Gastroesophageal sphincter (tissue), 4 donors: ENCODE measurements around the gene INHA. TPM values are rescaled to one million over a fixed set of nuclear protein-coding genes. Genes with fewer than 3 reads are reported as not detected.
A peak's percentile ranks its signal among the peaks of the same experiment; 100 is the strongest.

ENCODE experiments used
- ATAC-seq: fragments of 150-250 bp; one replicate; pipeline ENCODE4 v1.9.1; 2016; ENCODE audit warnings: mild to moderate bottlenecking, moderate library complexity
- H3K27ac ChIP-seq, 4 donors: fragments of 200-600 bp; sonication (generic) in 3 of 4; 1 replicate in 3 of 4; 2 replicates in 1 of 4; pipeline ENCODE4 v1.5.1; 2016 to 2019
- H3K27me3 ChIP-seq: fragments of 200-600 bp; sonication (generic); one replicate; pipeline ENCODE4 v1.5.1; 2019
- H3K36me3 ChIP-seq, 2 donors: fragments of 200-600 bp; sonication (generic); one replicate each; pipeline ENCODE4 v1.5.1; 2019; ENCODE audit warnings: control low read depth in 1 of 2
- H3K4me1 ChIP-seq, 3 donors: fragments of 200-600 bp; sonication (generic); 1 replicate in 2 of 3; 2 replicates in 1 of 3; pipeline ENCODE4 v1.5.1; 2016 to 2019; ENCODE audit warnings: control low read depth in 2 of 3
- H3K4me3 ChIP-seq, 2 donors: fragments of 200-600 bp; sonication (generic); one replicate each; pipeline ENCODE4 v1.5.1; 2019; ENCODE audit warnings: mild to moderate bottlenecking in 1 of 2, moderate library complexity in 1 of 2
- H3K9me3 ChIP-seq, 3 donors: fragments of 200-600 bp; sonication (generic); one replicate each; pipeline ENCODE4 v1.5.1; 2017 to 2019; ENCODE audit warnings: control low read depth in 2 of 3
- CTCF ChIP-seq, 4 experiments: fragments of 200-600 bp in 2 of 4; fragments of 450-650 bp in 2 of 4; sonication (generic) in 1 of 4; IDR thresholded peaks; one replicate each; pipeline ENCODE4 v1.5.1; 2017 to 2019; ENCODE audit warnings: antibody characterized with exemption in 4 of 4, mild to moderate bottlenecking in 2 of 4, moderate library complexity in 2 of 4
- EP300 ChIP-seq: sonication (generic); formaldehyde crosslinking; IDR thresholded peaks from one replicate; pipeline ENCODE4 v1.6.1; 2017; ENCODE audit warnings: antibody characterized with exemption, mild to moderate bottlenecking
- POLR2A ChIP-seq, 2 donors: fragments of 450-650 bp; IDR thresholded peaks; one replicate each; pipeline ENCODE4 v1.6.1; 2017; ENCODE audit warnings: antibody characterized with exemption in 2 of 2, mild to moderate bottlenecking in 2 of 2, moderate library complexity in 1 of 2
- POLR2AphosphoS5 ChIP-seq: sonication (generic); formaldehyde crosslinking; IDR thresholded peaks from one replicate; pipeline ENCODE4 v1.6.1; 2017; ENCODE audit warnings: antibody characterized with exemption
- WGBS, 2 donors: methylation state at CpG; one replicate each; pipeline ENCODE4 v1.1.5; 2018; ENCODE audit warnings: low coverage in 1 of 2; 5-methylcytosine and 5-hydroxymethylcytosine counted together
- total RNA-seq, 4 donors: library from RNA; depleted of rRNA; stranded (reverse); fragments of >200 nt; gene quantifications; one replicate each; pipeline ENCODE4 v1.1.0, GENCODE V29; 2016

INHA gene
- total RNA-seq, 4 donors from 2014 or later: 1.8 to 4.4 TPM; not detected in 2

GRCh38 chr2:219543596-219544358 lies 28.3 kb upstream of the INHA start, which contains the start of the genes CHPF and TMEM198:
Gene CHPF (minus strand): TSS chr2:219543809. CDS start chr2:219543538, 271 bp downstream.
Gene TMEM198 (plus strand): TSS chr2:219544028. CDS start chr2:219544728, 700 bp downstream.
- TF ChIP-seq POLR2A (IDR thresholded peaks at IDR 0.05) (peak; percentile 38 to 61), POLR2AphosphoS5 (no peak), EP300 (no peak), CTCF (IDR thresholded peaks at IDR 0.05) (no peak)
- ATAC-seq: peak; percentile 94
- peak within 1 kb of the TSS; percentile 59 to 91 for H3K4me3 ChIP-seq
- no peaks in the 10 kb centered on the region for H3K27me3 ChIP-seq
- H3K4me1 ChIP-seq: peaks cover 0 to 46% (median 14%) of the 10 kb centered on the region in 3 donors
- peak within 1 kb of the TSS; percentile 72 to 96 (median 93) for H3K27ac ChIP-seq
- no CpG with 5 or more reads among the region's 75 CpGs for WGBS, 2 donors
- H3K9me3 ChIP-seq: no peaks in the 10 kb centered on the region
- H3K36me3 ChIP-seq: peaks cover 0 to 41% of the 10 kb centered on the region in 2 donors

- no peak for ATAC-seq
Observed at GRCh38 chr2:219544567-219544966, 27.5 kb upstream of the INHA start.

GRCh38 chr2:219545295-219545942 lies 26.7 kb upstream of the INHA start:
- ATAC-seq: no peak
- no peak overlapping the region for H3K27ac ChIP-seq
- H3K36me3 ChIP-seq: peaks cover 0 to 35% of the 10 kb centered on the region in 2 donors
- no peaks in the 10 kb centered on the region for H3K27me3 ChIP-seq
- H3K4me1 ChIP-seq: peaks cover 0 to 44% (median 14%) of the 10 kb centered on the region in 3 donors
- H3K9me3 ChIP-seq: no peaks in the 10 kb centered on the region
- 100% methylated on average over 1 of the region's 3 CpGs for WGBS, 2 donors
- no peak for TF ChIP-seq POLR2AphosphoS5
- TF ChIP-seq EP300: no peak
- TF ChIP-seq CTCF (IDR thresholded peaks at IDR 0.05): no peak
- no peak for TF ChIP-seq POLR2A (IDR thresholded peaks at IDR 0.05)
- H3K4me3 ChIP-seq: no peak overlapping the region

More at GRCh38 chr2:219544567-219544966, 27.5 kb upstream of the INHA start:
- Histone ChIP-seq H3K4me1 (peaks cover 0 to 44% (median 14%) of the 10 kb centered on the region in 3 donors), H3K36me3 (peaks cover 0 to 40% of the 10 kb centered on the region in 2 donors), H3K4me3 (peak overlapping the region in 1 of 2 donors; percentile 91), H3K27me3 (no peaks in the 10 kb centered on the region), H3K9me3 (no peaks in the 10 kb centered on the region), H3K27ac (peak overlapping the region in 3 of 4 donors; percentile 92 to 96 (median 94))
- WGBS, 2 donors: 35 to 40% methylated on average over 7 to 9 of the region's 9 CpGs
- TF ChIP-seq EP300: no peak
- TF ChIP-seq POLR2A (IDR thresholded peaks at IDR 0.05): no peak

GRCh38 chr2:219545943-219546352 lies 26.2 kb upstream of the INHA start:
- peaks cover 0 to 47% (median 14%) of the 10 kb centered on the region in 3 donors for H3K4me1 ChIP-seq
- H3K9me3 ChIP-seq: no peaks in the 10 kb centered on the region
- WGBS, 2 donors: 63 to 73% methylated on average over 4 of the region's 4 CpGs
- H3K27ac ChIP-seq: no peak overlapping the region
- H3K36me3 ChIP-seq: peaks cover 0 to 30% of the 10 kb centered on the region in 2 donors
- no peak for TF ChIP-seq POLR2A (IDR thresholded peaks at IDR 0.05)
- no peak overlapping the region for H3K4me3 ChIP-seq
- no peaks in the 10 kb centered on the region for H3K27me3 ChIP-seq
- ATAC-seq: no peak

- no peak for TF ChIP-seq CTCF (IDR thresholded peaks at IDR 0.05)
- no CpG with 5 or more reads among the region's 26 CpGs for WGBS, 2 donors
- Histone ChIP-seq H3K27ac (no peak overlapping the region), H3K36me3 (peaks cover 0 to 27% of the 10 kb centered on the region in 2 donors), H3K4me1 (peaks cover 0 to 43% (median 12%) of the 10 kb centered on the region in 3 donors), H3K4me3 (no peak overlapping the region), H3K9me3 (no peaks in the 10 kb centered on the region), H3K27me3 (no peaks in the 10 kb centered on the region)
- ATAC-seq: no peak
Observed at GRCh38 chr2:219547621-219548020, 24.5 kb upstream of the INHA start.
